GM19099 (cell line): ENCODE data around the gene ARHGAP35.
A peak's percentile ranks its signal among the peaks of the same experiment; 100 is the strongest.

Experiments
- POLR2A ChIP-seq: IDR thresholded peaks from 3 replicates; pipeline ENCODE4 v1.6.1; 2011; ENCODE audit warnings: low read depth; ENCODE audit not compliant: insufficient read length; ENCODE audit errors: extremely low read depth

ARHGAP35 gene

GRCh38 chr19:46860846-46861690 lies at the start of gene ARHGAP35:
TSS of gene ARHGAP35 (plus strand) at chr19:46860997. CDS start at chr19:46918676, 57,679 bp downstream.
- TF ChIP-seq POLR2A, result no peak

GRCh38 chr19:46812977-46813838 lies 47.6 kb upstream of the ARHGAP35 start:
- no peak for TF ChIP-seq POLR2A

GRCh38 chr19:46813839-46814358 lies 46.9 kb upstream of the ARHGAP35 start:
- TF ChIP-seq POLR2A, result no peak

- TF ChIP-seq POLR2A, result no peak
These were observed 44.8 kb upstream of the ARHGAP35 start for GRCh38 chr19:46815833-46816627.

GRCh38 chr19:46818812-46819211 lies 42.0 kb upstream of the ARHGAP35 start:
- TF ChIP-seq POLR2A, result no peak

GRCh38 chr19:46821512-46822409 lies 39.0 kb upstream of the ARHGAP35 start:
- peak; percentile 41 for TF ChIP-seq POLR2A

- TF ChIP-seq POLR2A, result no peak
These were observed 37.7 kb upstream of the ARHGAP35 start for GRCh38 chr19:46823049-46823448.

- no peak for TF ChIP-seq POLR2A
These were observed 35.7 kb upstream of the ARHGAP35 start for GRCh38 chr19:46824890-46825730.

GRCh38 chr19:46825731-46826055 lies 35.1 kb upstream of the ARHGAP35 start:
- no peak for TF ChIP-seq POLR2A

GRCh38 chr19:46828484-46828883 lies 32.3 kb upstream of the ARHGAP35 start:
- TF ChIP-seq POLR2A, result no peak

- no peak for TF ChIP-seq POLR2A
These were observed 29.9 kb upstream of the ARHGAP35 start for GRCh38 chr19:46830864-46831263.

GRCh38 chr19:46834121-46834520 lies 26.7 kb upstream of the ARHGAP35 start:
- TF ChIP-seq POLR2A, result no peak

GRCh38 chr19:46834984-46835383 lies 25.8 kb upstream of the ARHGAP35 start:
- TF ChIP-seq POLR2A, result no peak
